Activated effector memory CD4-positive, alpha-beta T cell treated with Interleukin-2 at 50 U/mL for 16 hours (primary cell): Measurements from ENCODE around the gene ZNF593.

Experiments used
- DNase-seq: peaks from one replicate; pipeline ENCODE4 v3.0.0-alpha.2; 2020

The ZNF593 gene

GRCh38 chr1:26171084-26172072 is 1.7 kb downstream of the ZNF593 start, which contains the start of gene ZNF593OS:
ZNF593OS (minus strand) TSS chr1:26171832; CDS start chr1:26171661, 171 bp downstream.
- no peak for DNase-seq

- no peak for DNase-seq
These were observed 5.6 kb downstream of the ZNF593 start for GRCh38 chr1:26175346-26175745.

GRCh38 chr1:26177182-26177684 is 7.5 kb downstream of the ZNF593 start, which contains the start of gene CNKSR1:
CNKSR1 (plus strand) TSS chr1:26177491; CDS start chr1:26177548, 57 bp downstream.
- DNase-seq = no peak

DNA sequence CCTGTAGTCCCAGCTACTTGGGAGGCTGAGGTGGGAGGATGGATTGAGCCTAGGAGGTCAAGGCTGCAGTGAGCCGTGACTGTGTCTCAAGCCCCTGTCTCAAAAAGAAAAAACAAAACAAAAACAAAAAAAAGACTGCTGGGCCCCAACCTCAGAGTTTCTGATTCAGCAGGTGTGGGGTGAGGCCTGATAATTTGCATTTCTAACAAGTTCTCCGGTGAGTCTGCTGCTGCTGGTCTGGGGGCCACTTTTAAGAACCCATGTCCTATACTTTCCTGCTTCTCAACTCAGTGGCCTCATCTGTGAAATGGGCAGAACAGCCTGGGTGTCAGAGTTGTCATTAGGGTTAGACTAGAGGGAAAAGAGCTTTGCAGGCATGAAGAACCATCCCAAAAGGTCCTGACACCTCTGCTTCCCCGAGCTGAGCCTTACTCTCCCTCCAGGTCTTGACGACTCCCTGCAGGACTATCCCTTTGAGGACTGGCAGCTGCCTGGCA is 10.3 kb downstream of the ZNF593 start:
- DNase-seq = no peak

- DNase-seq = no peak
These were observed 12.1 kb downstream of the ZNF593 start for GRCh38 chr1:26181586-26182382.

DNA sequence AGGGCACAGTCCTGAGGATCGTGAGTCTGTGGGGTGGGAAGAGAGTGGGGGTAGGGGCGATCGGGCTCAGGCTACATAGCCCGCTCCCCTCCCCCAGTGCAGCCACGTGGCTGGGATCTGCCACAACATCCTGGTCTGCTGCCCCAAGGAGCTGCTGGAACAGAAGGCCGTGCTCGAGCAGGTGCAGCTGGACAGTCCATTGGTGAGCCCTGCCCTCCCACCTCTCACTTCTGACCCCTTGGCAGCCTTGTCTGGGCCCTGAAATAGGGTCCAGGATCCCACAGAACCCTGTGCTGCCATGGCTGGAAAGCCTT is 12.6 kb downstream of the ZNF593 start:
- DNase-seq = no peak

DNA sequence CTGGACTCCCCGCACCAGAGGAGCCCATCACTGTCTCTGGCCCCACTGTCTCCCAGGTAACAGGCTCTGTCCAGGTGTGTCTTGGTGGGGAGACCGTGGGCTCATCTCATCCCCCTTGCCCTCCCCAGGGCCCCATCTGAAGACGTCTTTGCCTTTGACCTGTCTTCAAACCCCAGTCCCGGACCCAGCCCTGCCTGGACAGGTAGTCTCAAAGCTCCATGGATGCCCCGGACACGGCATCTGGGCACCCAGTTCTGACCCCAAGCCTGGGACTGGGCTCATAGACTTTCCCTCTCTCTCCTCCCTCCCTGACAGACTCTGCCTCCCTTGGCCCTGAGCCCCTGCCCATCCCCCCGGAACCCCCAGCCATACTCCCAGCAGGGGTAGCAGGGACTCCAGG is 14.4 kb downstream of the ZNF593 start:
- no peak for DNase-seq

- no peak for DNase-seq
These were observed 15.2 kb downstream of the ZNF593 start for GRCh38 chr1:26184883-26185282.

DNA sequence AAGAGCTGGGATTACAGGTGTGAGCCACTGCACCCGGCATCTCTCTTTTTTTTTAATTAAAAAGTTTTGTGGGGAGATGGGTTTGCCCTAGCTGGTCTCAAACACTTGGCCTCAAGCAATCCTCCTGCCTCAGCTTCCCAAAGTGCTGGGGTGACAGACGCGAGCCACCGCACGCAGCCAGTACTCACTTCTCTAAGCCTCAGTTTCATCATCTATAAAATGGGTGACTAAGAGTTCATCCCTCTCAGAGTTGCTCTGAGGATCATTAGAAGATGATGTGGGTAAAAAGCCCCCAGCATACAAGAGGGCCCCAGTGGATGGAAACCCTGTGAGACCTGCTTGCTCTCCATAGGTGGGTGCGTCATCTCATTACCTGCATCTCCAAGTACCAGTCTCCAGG is 18.2 kb downstream of the ZNF593 start:
- no peak for DNase-seq

DNA sequence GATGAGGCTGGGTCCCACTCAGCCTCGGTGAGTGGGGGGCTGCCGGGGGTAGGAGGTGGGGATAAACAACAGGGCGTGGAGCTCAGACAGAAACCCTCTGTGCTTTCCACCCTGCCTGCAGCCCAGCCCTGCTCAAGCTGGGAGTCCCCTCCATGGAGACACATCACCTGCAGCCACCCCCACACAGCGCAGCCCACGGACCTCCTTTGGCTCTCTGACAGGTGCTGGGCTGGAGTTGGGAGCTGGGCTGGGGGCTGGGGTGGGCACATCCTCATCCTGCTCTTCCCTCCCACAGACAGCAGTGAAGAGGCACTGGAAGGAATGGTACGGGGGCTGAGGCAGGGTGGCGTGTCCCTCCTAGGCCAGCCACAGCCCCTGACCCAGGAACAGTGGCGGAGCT is 18.8 kb downstream of the ZNF593 start:
- DNase-seq = no peak

DNA sequence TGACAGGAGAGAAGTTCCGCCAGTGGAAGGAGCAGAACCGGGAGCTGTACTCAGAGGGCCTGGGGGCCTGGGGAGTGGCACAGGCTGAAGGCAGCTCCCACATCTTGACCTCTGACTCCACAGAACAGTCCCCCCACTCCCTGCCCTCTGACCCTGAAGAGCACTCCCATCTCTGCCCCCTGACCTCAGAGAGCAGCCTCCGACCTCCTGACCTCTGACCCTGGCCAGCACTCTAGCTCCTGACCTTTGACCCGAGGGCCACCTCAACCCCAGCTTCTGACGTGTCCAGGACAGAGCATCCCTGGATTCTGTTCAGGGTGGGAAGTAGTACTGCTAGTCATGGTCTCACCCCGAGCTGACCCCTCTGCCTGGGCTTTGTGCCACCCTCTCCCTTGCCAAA is 19.6 kb downstream of the ZNF593 start:
- DNase-seq = no peak

DNA sequence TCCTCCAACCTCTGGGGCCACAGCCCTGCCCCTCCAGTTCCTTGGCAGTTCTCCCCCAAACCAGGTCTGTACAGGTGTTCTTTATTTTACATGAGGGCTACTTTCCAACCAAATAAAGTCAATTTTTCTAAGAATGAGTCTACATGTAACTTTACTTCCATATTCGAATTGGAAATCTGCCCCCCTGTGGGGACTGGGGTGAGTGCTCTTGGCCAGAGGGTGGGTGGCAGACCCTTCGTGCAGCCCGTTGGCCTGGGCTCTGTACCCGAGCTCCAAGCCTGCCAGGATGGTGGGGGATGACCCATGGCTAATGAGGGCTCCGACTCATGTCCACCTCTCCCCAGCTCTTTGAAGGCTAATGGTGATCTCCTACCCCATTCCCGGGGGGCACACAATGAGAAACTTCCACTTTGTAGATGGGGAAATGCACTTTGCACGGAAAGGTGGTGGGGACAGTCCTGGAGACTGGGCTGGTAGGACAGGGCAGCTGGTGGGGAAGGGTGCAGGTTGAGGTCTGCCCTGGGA is 20.1 kb downstream of the ZNF593 start:
- no peak for DNase-seq

DNA sequence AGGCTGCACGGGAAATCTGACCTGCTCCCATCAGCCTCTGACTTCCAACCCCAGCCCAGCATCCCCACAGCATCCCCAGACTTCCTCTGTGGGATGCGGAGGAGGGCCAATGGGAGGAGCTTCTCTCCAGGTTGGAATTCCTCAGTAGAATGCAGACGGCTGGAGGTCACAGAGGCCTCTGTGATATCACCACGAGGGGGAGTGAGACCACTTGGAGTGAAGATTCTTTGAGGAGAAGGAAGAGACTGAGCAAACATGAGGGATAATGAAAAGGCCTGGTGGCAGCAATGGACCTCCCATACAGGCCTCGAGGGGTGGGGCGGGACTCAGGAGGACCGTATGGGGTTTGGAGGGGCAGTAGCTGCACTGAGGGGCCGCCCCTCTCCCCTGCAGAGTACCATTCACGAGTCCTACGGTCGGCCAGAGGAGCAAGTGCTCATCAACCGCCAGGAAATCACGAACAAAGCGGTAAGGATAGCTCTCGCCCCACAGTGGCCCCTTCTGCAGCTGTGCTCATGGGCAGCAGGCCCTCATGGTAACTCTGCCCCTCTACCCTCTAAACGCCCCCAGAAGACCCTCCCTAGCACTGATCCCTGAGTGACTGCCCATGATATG is 20.8 kb downstream of the ZNF593 start, which contains the start of gene CATSPER4:
TSS of gene CATSPER4 (plus strand) at position 230 of the 615 bp plus-strand sequence. CDS start at position 256, 26 bp downstream.
- DNase-seq = no peak

- DNase-seq = no peak
These were observed 22.0 kb downstream of the ZNF593 start for GRCh38 chr1:26191739-26192138.

GRCh38 chr1:26195805-26196204 is 26.1 kb downstream of the ZNF593 start:
- DNase-seq = no peak

- no peak for DNase-seq
These were observed 27.6 kb downstream of the ZNF593 start for GRCh38 chr1:26197301-26197700.

GRCh38 chr1:26197813-26198212 is 28.1 kb downstream of the ZNF593 start:
- no peak for DNase-seq

GRCh38 chr1:26200413-26200812 is 30.7 kb downstream of the ZNF593 start:
- no peak for DNase-seq

DNA sequence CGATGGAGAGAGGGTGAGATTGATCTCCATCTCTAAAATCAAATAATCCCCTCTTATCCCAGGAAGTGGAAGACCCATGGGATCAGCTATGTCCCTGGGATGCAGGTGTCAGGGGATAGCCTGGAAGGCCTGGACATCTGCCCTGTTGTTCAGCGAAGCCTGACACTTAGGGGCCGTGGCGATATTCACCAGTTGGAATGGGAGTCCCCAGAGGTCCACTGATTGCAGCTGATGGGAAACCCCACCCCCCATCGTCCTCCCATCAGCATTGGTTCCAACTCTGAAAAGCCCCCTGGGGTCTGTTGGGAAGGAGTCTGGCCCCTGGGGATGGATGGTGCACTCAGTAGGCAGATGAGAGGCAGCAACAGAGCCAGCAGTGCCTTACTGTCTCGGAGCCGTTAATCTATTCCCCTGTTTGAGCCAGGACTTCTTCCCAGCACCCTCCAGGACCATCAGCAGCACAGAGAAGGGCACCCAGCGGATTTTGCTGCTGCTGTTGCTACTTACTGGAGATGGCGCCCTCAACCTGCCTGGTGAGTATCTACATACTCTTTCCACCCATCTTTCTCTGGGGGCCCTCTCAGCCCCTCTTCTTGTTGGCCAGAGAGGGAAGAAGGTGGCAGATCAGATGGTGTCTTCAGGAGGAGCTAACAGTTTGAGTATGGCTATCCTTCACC is 34.1 kb downstream of the ZNF593 start:
- no peak for DNase-seq

GRCh38 chr1:26210147-26210870 is 40.6 kb downstream of the ZNF593 start:
- no peak for DNase-seq

DNA sequence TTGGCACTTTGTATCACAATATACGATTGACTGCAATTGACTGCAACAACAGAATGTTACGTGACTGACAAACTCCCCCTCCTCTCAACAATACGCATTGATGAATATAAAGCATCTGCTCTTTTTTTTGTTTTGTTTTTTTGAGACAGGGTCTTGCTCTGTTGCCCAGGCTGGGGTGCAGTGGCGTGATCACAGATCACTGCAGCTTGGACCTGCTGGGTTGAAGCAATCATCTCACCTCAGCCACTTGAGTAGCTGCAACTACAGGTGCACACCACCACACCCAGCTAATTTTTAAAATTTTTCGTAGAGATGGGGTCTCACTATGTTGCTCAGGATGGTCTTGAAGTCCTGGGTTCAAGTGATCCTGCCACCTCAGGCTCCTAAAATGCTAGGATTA is 43.0 kb downstream of the ZNF593 start:
- no peak for DNase-seq
